ENCODE data around the gene XBP1.
"Not testable (repeated sequence)": the region's sequence is repeated elsewhere in the genome, so short reads cannot be mapped to it uniquely, and the experiment has no call there.

The XBP1 gene

DNA sequence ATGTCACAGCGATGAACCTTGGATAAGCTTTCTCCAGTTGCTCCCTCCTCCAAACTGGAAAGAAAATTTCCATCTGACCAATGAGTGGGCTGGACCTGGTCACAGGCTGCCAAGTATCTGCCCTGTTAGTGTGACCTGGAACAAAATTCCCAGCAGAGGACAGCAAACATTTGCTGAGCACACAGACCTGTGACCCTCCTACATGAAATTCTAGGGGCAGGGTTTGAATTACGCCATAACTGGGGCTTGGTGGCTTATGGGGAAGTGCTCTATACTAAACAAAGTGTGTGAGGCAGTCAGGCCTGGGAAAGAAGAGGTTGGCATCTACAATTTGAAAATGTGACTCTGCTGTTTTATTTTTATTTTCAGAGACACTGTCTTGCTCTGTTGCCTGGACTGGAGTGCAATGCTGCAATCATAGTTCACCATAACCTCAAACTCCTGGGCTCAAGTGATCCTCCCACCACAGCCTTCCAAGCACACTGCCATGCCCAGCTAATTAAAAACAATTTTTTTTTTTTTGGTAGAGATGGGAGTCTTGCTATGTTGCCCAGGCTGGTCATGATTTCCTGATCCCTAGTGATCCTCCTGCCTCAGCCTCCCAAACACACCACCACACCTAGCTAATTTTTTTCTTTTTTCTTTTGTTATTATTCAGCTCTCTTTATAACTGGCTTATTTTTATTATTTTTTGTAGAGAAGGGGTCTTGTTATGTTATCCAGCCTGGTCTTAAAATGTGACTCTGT, 13.6 kb upstream of the XBP1 start:
- Histone ChIP-seq H3K36me3 (ENCODE audit: insufficient read depth, low read length) (no peaks in the 10 kb centered on the region), H3K9me3 (ENCODE audit: low read length) (no peaks in the 10 kb centered on the region), H3K27me3 (ENCODE audit: insufficient read depth, low read length) (no peaks in the 10 kb centered on the region), H2AFZ (ENCODE audit: low read depth, low read length) (no peak overlapping the region), H3K4me1 (ENCODE audit: insufficient read depth, low read length) (peaks cover 6% of the 10 kb centered on the region), H3K4me3 (ENCODE audit: low read length) (no peak overlapping the region)

DNA sequence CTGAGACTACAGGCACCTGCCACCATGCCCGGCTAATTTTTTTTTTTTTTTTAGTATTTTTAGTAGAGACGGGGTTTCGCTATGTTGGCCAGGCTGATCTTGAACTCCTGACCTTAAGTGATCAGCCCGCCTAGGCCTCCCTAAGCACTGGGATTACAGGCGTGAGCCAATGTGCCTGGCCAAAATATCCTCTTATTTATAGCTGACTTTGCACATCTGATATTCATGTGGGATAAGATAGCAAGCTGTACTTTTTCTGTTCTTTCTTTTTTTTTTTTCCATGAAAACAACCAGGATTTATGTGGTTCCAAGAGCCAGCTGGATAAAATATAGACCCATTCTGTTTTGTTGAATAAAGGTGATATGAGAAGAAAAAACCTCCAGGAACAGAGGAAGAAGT, 12.1 kb upstream of the XBP1 start:
- Histone ChIP-seq H2AFZ (ENCODE audit: low read depth, low read length) (no peak overlapping the region), H3K27me3 (ENCODE audit: insufficient read depth, low read length) (no peaks in the 10 kb centered on the region), H3K4me1 (ENCODE audit: insufficient read depth, low read length) (no peaks in the 10 kb centered on the region), H3K9me3 (ENCODE audit: low read length) (no peaks in the 10 kb centered on the region), H3K4me3 (ENCODE audit: low read length) (no peak overlapping the region), H3K36me3 (ENCODE audit: insufficient read depth, low read length) (no peaks in the 10 kb centered on the region)

GRCh38 chr22:28810821-28811491, 10.6 kb upstream of the XBP1 start:
- no peaks in the 10 kb centered on the region for H3K27me3 ChIP-seq (ENCODE audit: insufficient read depth, low read length)
- no peak overlapping the region for H3K4me3 ChIP-seq (ENCODE audit: low read length)
- no peaks in the 10 kb centered on the region for H3K9me3 ChIP-seq (ENCODE audit: low read length)
- H2AFZ ChIP-seq (ENCODE audit: low read depth, low read length) = no peak overlapping the region
- no peaks in the 10 kb centered on the region for H3K4me1 ChIP-seq (ENCODE audit: insufficient read depth, low read length)
- no peaks in the 10 kb centered on the region for H3K36me3 ChIP-seq (ENCODE audit: insufficient read depth, low read length)

- no peaks in the 10 kb centered on the region for H3K4me1 ChIP-seq (ENCODE audit: insufficient read depth, low read length)
- H3K36me3 ChIP-seq (ENCODE audit: insufficient read depth, low read length) = no peaks in the 10 kb centered on the region
- no peaks in the 10 kb centered on the region for H3K9me3 ChIP-seq (ENCODE audit: low read length)
- H2AFZ ChIP-seq (ENCODE audit: low read depth, low read length) = no peak overlapping the region
- H3K4me3 ChIP-seq (ENCODE audit: low read length) = no peak overlapping the region
- H3K27me3 ChIP-seq (ENCODE audit: insufficient read depth, low read length) = no peaks in the 10 kb centered on the region
Observed at GRCh38 chr22:28808716-28809355, 8.5 kb upstream of the XBP1 start.

DNA sequence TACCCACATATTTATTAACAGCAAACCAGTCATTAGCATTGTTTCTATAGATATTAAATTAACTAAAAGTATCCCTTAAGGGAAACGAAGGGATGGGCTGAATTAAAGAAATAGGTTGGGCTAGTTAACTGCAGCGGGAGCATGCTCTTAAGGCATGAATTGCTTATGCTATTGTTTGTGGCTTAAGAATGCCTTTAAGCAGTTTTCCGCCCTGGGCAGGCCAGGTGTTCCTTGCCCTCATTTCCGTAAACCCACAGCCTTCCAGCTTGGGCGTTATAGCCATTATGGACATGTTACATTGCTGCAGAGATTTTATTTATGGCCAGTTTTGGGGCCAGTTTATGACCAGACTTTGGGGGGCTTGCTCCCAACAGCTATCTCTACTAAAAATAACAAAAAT, 5.1 kb upstream of the XBP1 start:
- not testable (repeated sequence) for H3K27me3 ChIP-seq (ENCODE audit: insufficient read depth, low read length); H3K9me3 ChIP-seq (ENCODE audit: low read length); H3K4me1 ChIP-seq (ENCODE audit: insufficient read depth, low read length); H3K4me3 ChIP-seq (ENCODE audit: low read length); H3K36me3 ChIP-seq (ENCODE audit: insufficient read depth, low read length); H2AFZ ChIP-seq (ENCODE audit: low read depth, low read length)

DNA sequence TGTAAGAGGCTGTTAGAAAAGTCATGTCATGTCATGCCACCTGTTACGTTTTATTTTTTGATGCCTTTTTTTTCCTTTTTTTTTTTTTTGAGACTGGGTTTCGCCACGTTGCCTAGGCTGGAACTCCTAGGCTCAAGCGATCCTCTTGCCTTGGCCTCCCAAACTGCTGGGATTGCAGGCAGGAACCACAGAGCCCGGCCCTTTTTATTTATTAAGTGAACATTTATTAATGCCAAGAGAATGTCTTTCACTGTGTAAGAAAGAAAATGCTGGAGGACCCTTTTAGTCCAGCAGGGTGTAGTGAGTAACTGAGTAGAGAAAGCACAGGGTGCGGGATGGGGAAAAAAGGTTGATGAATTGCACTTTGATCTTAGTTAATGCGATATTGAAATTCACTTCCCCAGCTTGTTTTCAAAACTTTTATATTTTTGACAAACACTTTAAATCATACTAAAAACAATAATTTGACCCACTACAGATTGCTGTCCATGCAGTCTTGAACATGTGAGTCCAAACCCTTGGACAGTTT, 2.3 kb upstream of the XBP1 start:
- H3K9me3 ChIP-seq (ENCODE audit: low read length) = no peaks in the 10 kb centered on the region
- no peak overlapping the region for H2AFZ ChIP-seq (ENCODE audit: low read depth, low read length)
- peaks cover 8% of the 10 kb centered on the region for H3K36me3 ChIP-seq (ENCODE audit: insufficient read depth, low read length)
- peaks cover 13% of the 10 kb centered on the region for H3K4me1 ChIP-seq (ENCODE audit: insufficient read depth, low read length)
- no peak overlapping the region for H3K4me3 ChIP-seq (ENCODE audit: low read length)
- no peaks in the 10 kb centered on the region for H3K27me3 ChIP-seq (ENCODE audit: insufficient read depth, low read length)

DNA sequence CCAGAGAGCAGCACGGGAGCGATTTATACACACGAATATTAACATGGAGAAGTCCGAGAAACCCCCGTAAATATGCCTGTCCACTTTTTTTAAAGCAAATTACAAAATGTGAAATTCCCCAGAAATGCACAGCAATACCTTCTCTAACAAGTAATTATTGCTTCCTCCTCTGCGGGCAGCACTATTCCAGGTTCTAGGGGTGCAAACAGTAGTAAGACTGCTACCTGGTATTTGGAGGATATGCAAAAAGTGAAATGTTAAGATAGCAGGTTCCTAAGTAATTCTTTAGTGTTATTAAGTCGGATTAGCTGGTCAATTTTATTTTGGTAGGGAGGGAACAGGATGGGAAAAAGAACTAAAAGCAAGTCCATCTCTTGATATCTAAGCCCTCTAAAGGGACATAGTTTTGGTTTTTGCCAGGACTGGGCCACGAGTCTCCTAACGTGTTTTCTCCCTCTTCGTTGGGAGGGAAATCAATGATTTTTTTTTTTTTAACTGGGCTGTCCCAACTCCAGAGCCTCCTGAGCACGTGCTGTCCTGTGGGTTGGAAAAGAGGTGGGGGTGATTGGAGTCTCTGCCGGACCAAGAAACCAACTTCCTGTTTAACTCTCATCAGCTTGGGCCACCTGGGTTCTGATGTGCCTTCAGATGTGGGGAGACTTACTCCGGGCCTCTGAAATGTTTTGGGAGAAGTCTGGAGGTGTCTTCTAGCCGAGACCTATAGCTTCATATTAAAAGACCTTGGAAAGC, 1.7 kb upstream of the XBP1 start:
- Histone ChIP-seq H3K36me3 (ENCODE audit: insufficient read depth, low read length) (peaks cover 13% of the 10 kb centered on the region), H2AFZ (ENCODE audit: low read depth, low read length) (no peak overlapping the region), H3K4me1 (ENCODE audit: insufficient read depth, low read length) (peaks cover 13% of the 10 kb centered on the region), H3K4me3 (ENCODE audit: low read length) (no peak overlapping the region), H3K27me3 (ENCODE audit: insufficient read depth, low read length) (no peaks in the 10 kb centered on the region), H3K9me3 (ENCODE audit: low read length) (no peaks in the 10 kb centered on the region)

GRCh38 chr22:28799606-28800307, 612 bp downstream of the XBP1 start:
- peaks cover 13% of the 10 kb centered on the region for H3K4me1 ChIP-seq (ENCODE audit: insufficient read depth, low read length)
- peaks cover 36% of the 10 kb centered on the region for H3K36me3 ChIP-seq (ENCODE audit: insufficient read depth, low read length)
- peak overlapping the region; percentile 61 for H3K4me3 ChIP-seq (ENCODE audit: low read length)
- no peaks in the 10 kb centered on the region for H3K9me3 ChIP-seq (ENCODE audit: low read length)
- H3K27me3 ChIP-seq (ENCODE audit: insufficient read depth, low read length) = no peaks in the 10 kb centered on the region
- H2AFZ ChIP-seq (ENCODE audit: low read depth, low read length) = peak overlapping the region; percentile 68

GRCh38 chr22:28798810-28799605, 1.4 kb downstream of the XBP1 start:
- H3K36me3 ChIP-seq (ENCODE audit: insufficient read depth, low read length) = peaks cover 43% of the 10 kb centered on the region
- no peaks in the 10 kb centered on the region for H3K9me3 ChIP-seq (ENCODE audit: low read length)
- H3K27me3 ChIP-seq (ENCODE audit: insufficient read depth, low read length) = no peaks in the 10 kb centered on the region
- H3K4me1 ChIP-seq (ENCODE audit: insufficient read depth, low read length) = peaks cover 13% of the 10 kb centered on the region
- H2AFZ ChIP-seq (ENCODE audit: low read depth, low read length) = no peak overlapping the region
- peak overlapping the region; percentile 61 for H3K4me3 ChIP-seq (ENCODE audit: low read length)

DNA sequence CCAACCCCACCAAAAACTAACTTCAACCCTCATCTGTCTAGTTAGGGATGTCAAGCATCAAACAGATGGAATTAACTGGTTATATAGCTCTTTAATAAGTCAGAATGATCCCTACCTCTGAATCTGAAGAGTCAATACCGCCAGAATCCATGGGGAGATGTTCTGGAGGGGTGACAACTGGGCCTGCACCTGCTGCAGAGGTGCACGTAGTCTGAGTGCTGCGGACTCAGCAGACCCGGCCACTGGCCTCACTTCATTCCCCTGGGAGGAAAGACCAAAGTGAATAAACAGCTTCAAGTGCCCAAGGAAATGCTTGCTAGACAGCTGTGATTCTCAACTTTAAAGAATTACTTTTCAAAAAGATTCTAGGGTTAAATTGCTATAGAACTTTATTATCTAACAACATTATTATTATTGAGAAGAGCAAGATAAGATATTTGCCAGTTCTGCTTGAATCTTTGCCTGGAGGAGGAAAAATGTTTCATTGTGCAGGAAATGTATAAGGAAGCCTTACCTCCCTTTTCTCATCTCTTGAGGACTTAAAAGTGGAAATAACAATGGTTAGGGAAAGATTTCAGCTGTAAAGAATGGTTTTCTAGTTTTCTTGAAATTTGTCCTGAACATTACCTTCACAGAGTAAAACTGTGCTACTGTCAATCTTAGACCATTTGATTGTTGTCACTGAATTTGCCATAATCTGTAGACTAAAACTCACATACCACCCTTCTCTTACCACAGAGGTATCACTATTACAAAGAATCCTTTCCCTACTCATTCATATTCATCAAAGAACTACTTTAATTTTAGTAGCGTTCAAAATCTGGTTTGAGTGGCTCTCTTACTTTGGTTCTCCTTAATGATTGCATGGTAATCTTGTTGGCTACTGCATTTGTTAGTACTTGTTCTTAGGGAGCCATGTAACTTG, 4.2 kb downstream of the XBP1 start:
- Histone ChIP-seq H3K27me3 (ENCODE audit: insufficient read depth, low read length) (no peaks in the 10 kb centered on the region), H3K4me1 (ENCODE audit: insufficient read depth, low read length) (peaks cover 6% of the 10 kb centered on the region), H3K36me3 (ENCODE audit: insufficient read depth, low read length) (peaks cover 46% of the 10 kb centered on the region), H2AFZ (ENCODE audit: low read depth, low read length) (no peak overlapping the region), H3K4me3 (ENCODE audit: low read length) (no peak overlapping the region), H3K9me3 (ENCODE audit: low read length) (no peaks in the 10 kb centered on the region)

DNA sequence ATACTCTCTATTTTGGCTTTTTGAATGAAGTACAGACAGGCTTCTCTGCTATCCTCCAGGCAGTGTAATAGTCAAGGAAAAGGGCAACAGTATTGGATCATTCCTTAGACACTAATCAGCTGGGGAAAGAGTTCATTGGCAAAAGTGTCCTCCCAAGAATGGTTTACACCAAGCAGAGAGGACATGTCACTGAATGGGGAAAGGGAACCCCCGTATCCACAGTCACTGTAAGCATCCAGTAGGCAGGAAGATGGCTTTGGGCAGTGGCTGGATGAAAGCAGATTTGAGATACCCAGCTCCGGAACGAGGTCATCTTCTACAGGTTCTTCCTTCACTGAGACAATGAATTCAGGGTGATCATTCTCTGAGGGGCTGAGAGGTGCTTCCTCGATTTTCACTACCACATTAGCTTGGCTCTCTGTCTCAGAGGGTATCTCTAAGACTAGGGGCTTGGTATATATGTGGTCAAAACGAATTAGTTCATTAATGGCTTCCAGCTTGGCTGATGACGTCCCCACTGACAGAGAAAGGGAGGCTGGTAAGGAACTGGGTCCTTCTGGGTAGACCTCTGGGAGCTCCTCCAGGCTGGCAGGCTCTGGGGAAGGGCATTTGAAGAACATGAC, 5.2 kb downstream of the XBP1 start:
- Histone ChIP-seq H3K4me1 (ENCODE audit: insufficient read depth, low read length) (peaks cover 6% of the 10 kb centered on the region), H3K27me3 (ENCODE audit: insufficient read depth, low read length) (no peaks in the 10 kb centered on the region), H2AFZ (ENCODE audit: low read depth, low read length) (no peak overlapping the region), H3K4me3 (ENCODE audit: low read length) (no peak overlapping the region), H3K36me3 (ENCODE audit: insufficient read depth, low read length) (peaks cover 46% of the 10 kb centered on the region), H3K9me3 (ENCODE audit: low read length) (no peaks in the 10 kb centered on the region)
